Epithelial cell of proximal tubule (primary cell): ENCODE data around the gene ZFP69B. TPM values are rescaled to one million over a fixed set of nuclear protein-coding genes. Genes with fewer than 3 reads are reported as not detected.

Experiments
- DNase-seq: peaks from one replicate; pipeline ENCODE4 v3.0.0-alpha.2; 2011; ENCODE audit warnings: low read depth
- H3K4me3 ChIP-seq: 2 replicates; pipeline ENCODE4 v1.5.1; 2011; ENCODE audit warnings: low read depth, mild to moderate bottlenecking, low read length
- CTCF ChIP-seq: conservative IDR thresholded peaks from 2 replicates; pipeline ENCODE4 v1.5.1; 2012; ENCODE audit warnings: low read depth, mild to moderate bottlenecking, low read length
- total RNA-seq: library from RNA; depleted of rRNA; stranded (reverse); fragments of >200 nt; gene quantifications from 2 replicates; pipeline ENCODE4 v1.2.3, GENCODE V29; 2015

Gene ZFP69B
- total RNA-seq, 1 donor from 2014 or later = 4.1 TPM

- TF ChIP-seq CTCF = no peak
- no peak for DNase-seq
- no peak overlapping the region for H3K4me3 ChIP-seq
Observed at GRCh38 chr1:40435876-40436275, 14.4 kb upstream of the ZFP69B start.

GRCh38 chr1:40438391-40439015 lies 11.8 kb upstream of the ZFP69B start:
- no peak for DNase-seq
- TF ChIP-seq CTCF = peak; percentile 55
- H3K4me3 ChIP-seq = no peak overlapping the region

GRCh38 chr1:40439247-40439646 lies 11.0 kb upstream of the ZFP69B start:
- TF ChIP-seq CTCF = no peak
- H3K4me3 ChIP-seq = no peak overlapping the region
- peak; percentile 70 for DNase-seq

- DNase-seq = no peak
- H3K4me3 ChIP-seq = peak overlapping the region; percentile 78
- no peak for TF ChIP-seq CTCF
Observed at GRCh38 chr1:40450495-40451237, 390 bp downstream of the ZFP69B start.

- DNase-seq = no peak
- H3K4me3 ChIP-seq = peak overlapping the region; percentile 78
- TF ChIP-seq CTCF = no peak
Observed at GRCh38 chr1:40451238-40451585, 936 bp downstream of the ZFP69B start.

- no peak for TF ChIP-seq CTCF
- no peak for DNase-seq
- H3K4me3 ChIP-seq = no peak overlapping the region
Observed at GRCh38 chr1:40454873-40455272, 4.6 kb downstream of the ZFP69B start.
